Measurements from ENCODE around the gene NOTCH1.

NOTCH1 gene

GRCh38 chr9:136544964-136545691, 720 bp downstream of the NOTCH1 start:
- Histone ChIP-seq H3K79me2 (ENCODE audit: insufficient read depth, low read depth) (no peaks in the 10 kb centered on the region), H3K9ac (no peak overlapping the region), H2AFZ (ENCODE audit: low read depth) (peak overlapping the region; percentile 41), H3K36me3 (ENCODE audit: insufficient read depth) (no peaks in the 10 kb centered on the region), H3K4me3 (IDR thresholded peaks at IDR 0.05; ENCODE audit: insufficient read depth, low read depth, low read length) (no peak overlapping the region), H3K4me2 (peak overlapping the region; percentile 68), H3K4me1 (ENCODE audit: low read depth, poor library complexity, severe bottlenecking) (peaks cover 7% of the 10 kb centered on the region), H3K27ac (no peak overlapping the region), H3K27me3 (ENCODE audit: insufficient read depth, low read depth) (peaks cover 85% of the 10 kb centered on the region), H4K20me1 (ENCODE audit: insufficient read depth) (no peaks in the 10 kb centered on the region)
- no peak for TF ChIP-seq CTCF (conservative IDR thresholded peaks at IDR 0.05; ENCODE audit: low read depth, low read length)

- H3K4me2 ChIP-seq = peak overlapping the region; percentile 68; the same call in 1 of the 2 replicates
- peaks cover 7% of the 10 kb centered on the region for H3K4me1 ChIP-seq (ENCODE audit: low read depth, poor library complexity, severe bottlenecking)
- H3K4me3 ChIP-seq (IDR thresholded peaks at IDR 0.05; ENCODE audit: insufficient read depth, low read depth, low read length) = no peak overlapping the region
- no peak overlapping the region for H3K27ac ChIP-seq
- no peaks in the 10 kb centered on the region for H3K79me2 ChIP-seq (ENCODE audit: insufficient read depth, low read depth)
- peaks cover 84% of the 10 kb centered on the region for H3K27me3 ChIP-seq (ENCODE audit: insufficient read depth, low read depth)
- no peak for TF ChIP-seq CTCF (conservative IDR thresholded peaks at IDR 0.05; ENCODE audit: low read depth, low read length)
- H3K36me3 ChIP-seq (ENCODE audit: insufficient read depth) = no peaks in the 10 kb centered on the region
- no peaks in the 10 kb centered on the region for H4K20me1 ChIP-seq (ENCODE audit: insufficient read depth)
- no peak overlapping the region for H2AFZ ChIP-seq (ENCODE audit: low read depth)
- H3K9ac ChIP-seq = no peak overlapping the region
These were observed 1.3 kb downstream of the NOTCH1 start for GRCh38 chr9:136544548-136544963.

- H3K27me3 ChIP-seq (ENCODE audit: insufficient read depth, low read depth) = peaks cover 84% of the 10 kb centered on the region
- no peaks in the 10 kb centered on the region for H3K36me3 ChIP-seq (ENCODE audit: insufficient read depth)
- peaks cover 11% of the 10 kb centered on the region for H3K4me1 ChIP-seq (ENCODE audit: low read depth, poor library complexity, severe bottlenecking)
- H4K20me1 ChIP-seq (ENCODE audit: insufficient read depth) = no peaks in the 10 kb centered on the region
- H3K27ac ChIP-seq = no peak overlapping the region
- H3K79me2 ChIP-seq (ENCODE audit: insufficient read depth, low read depth) = no peaks in the 10 kb centered on the region
- H3K4me3 ChIP-seq (IDR thresholded peaks at IDR 0.05; ENCODE audit: insufficient read depth, low read depth, low read length) = no peak overlapping the region
- no peak overlapping the region for H2AFZ ChIP-seq (ENCODE audit: low read depth)
- no peak overlapping the region for H3K9ac ChIP-seq
- H3K4me2 ChIP-seq = no peak overlapping the region
- TF ChIP-seq CTCF (conservative IDR thresholded peaks at IDR 0.05; ENCODE audit: low read depth, low read length) = no peak
These were observed 1.9 kb downstream of the NOTCH1 start for GRCh38 chr9:136543830-136544547.

GRCh38 chr9:136543280-136543679, 2.6 kb downstream of the NOTCH1 start:
- Histone ChIP-seq H3K27ac (no peak overlapping the region), H3K9ac (no peak overlapping the region), H3K4me3 (IDR thresholded peaks at IDR 0.05; ENCODE audit: insufficient read depth, low read depth, low read length) (no peak overlapping the region), H3K27me3 (ENCODE audit: insufficient read depth, low read depth) (peaks cover 83% of the 10 kb centered on the region), H3K79me2 (ENCODE audit: insufficient read depth, low read depth) (no peaks in the 10 kb centered on the region), H3K4me1 (ENCODE audit: low read depth, poor library complexity, severe bottlenecking) (peaks cover 18% of the 10 kb centered on the region), H3K4me2 (no peak overlapping the region), H4K20me1 (ENCODE audit: insufficient read depth) (no peaks in the 10 kb centered on the region), H2AFZ (ENCODE audit: low read depth) (no peak overlapping the region), H3K36me3 (ENCODE audit: insufficient read depth) (no peaks in the 10 kb centered on the region)
- no peak for TF ChIP-seq CTCF (conservative IDR thresholded peaks at IDR 0.05; ENCODE audit: low read depth, low read length)
